HepG2 (cell line): ENCODE data around the gene DSN1. TPM values are rescaled to one million over a fixed set of nuclear protein-coding genes. Genes with fewer than 3 reads are reported as not detected.

Experiments used
- ATRX ChIP-seq: sonication (generic); formaldehyde crosslinking; IDR thresholded peaks from 2 replicates; pipeline ENCODE4 v1.4.0; 2020; ENCODE audit warnings: missing genetic modification reagents, borderline replicate concordance
- CC2D1A ChIP-seq: sonication (generic); formaldehyde crosslinking; IDR thresholded peaks from 2 replicates; pipeline ENCODE4 v1.8.1; 2023; ENCODE audit warnings: mild to moderate bottlenecking, missing genetic modification reagents
- CENPX ChIP-seq: sonication (generic); formaldehyde crosslinking; IDR thresholded peaks from 2 replicates; pipeline ENCODE4 v1.9.0; 2021; ENCODE audit warnings: mild to moderate bottlenecking, missing genetic modification reagents, moderate library complexity
- MAZ ChIP-seq, 2 experiments: sonication (generic) in 1 of 2; formaldehyde crosslinking in 1 of 2; IDR thresholded peaks; 2 replicates each; pipeline versions ENCODE4 v1.5.0 to v1.6.1; 2012 to 2020; ENCODE audit warnings: low read depth in 2 of 2, mild to moderate bottlenecking in 2 of 2, borderline replicate concordance in 1 of 2, improper control_type of control experiment in 1 of 2, low read length in 1 of 2, missing genetic modification reagents in 1 of 2, moderate library complexity in 1 of 2
- MNT ChIP-seq: fragments of 450-650 bp; IDR thresholded peaks from 2 replicates; pipeline ENCODE4 v1.6.1; 2016
- PAWR ChIP-seq: sonication (generic); formaldehyde crosslinking; IDR thresholded peaks from 2 replicates; pipeline ENCODE4 v1.4.0; 2020; ENCODE audit warnings: missing genetic modification reagents, mild to moderate bottlenecking, borderline replicate concordance
- RAD21 ChIP-seq: fragments of 450-650 bp; formaldehyde crosslinking; IDR thresholded peaks from 2 replicates; pipeline ENCODE4 v1.5.0; 2020; ENCODE audit warnings: mild to moderate bottlenecking
- SMARCE1 ChIP-seq: fragments of 450-650 bp; IDR thresholded peaks from 2 replicates; pipeline ENCODE4 v1.6.1; 2017; ENCODE audit warnings: borderline replicate concordance
- TGIF2 ChIP-seq: IDR thresholded peaks from 2 replicates; pipeline ENCODE4 v1.6.1; 2016; ENCODE audit warnings: control low read depth, missing compliant biosample characterization
- ZFP1 ChIP-seq: IDR thresholded peaks from 2 replicates; pipeline ENCODE4 v1.6.1; 2016
- ZFP37 ChIP-seq: sonication (generic); formaldehyde crosslinking; IDR thresholded peaks from 2 replicates; pipeline ENCODE4 v1.4.0; 2020; ENCODE audit warnings: missing genetic modification reagents, borderline replicate concordance
- ZMAT3 ChIP-seq: sonication (generic); formaldehyde crosslinking; conservative IDR thresholded peaks from 2 replicates; pipeline ENCODE4 v1.7.0; 2021; ENCODE audit warnings: missing genetic modification reagents
- ZMYM2 ChIP-seq: sonication (generic); formaldehyde crosslinking; IDR thresholded peaks from 2 replicates; pipeline ENCODE4 v1.8.0; 2022; ENCODE audit warnings: mild to moderate bottlenecking, missing genetic modification reagents
- ZNF225 ChIP-seq: sonication (generic); formaldehyde crosslinking; IDR thresholded peaks from 2 replicates; pipeline ENCODE4 v1.4.0; 2020; ENCODE audit warnings: mild to moderate bottlenecking, missing genetic modification reagents
- ZNF232 ChIP-seq: sonication (generic); formaldehyde crosslinking; IDR thresholded peaks from 2 replicates; pipeline ENCODE4 v1.4.0; 2020; ENCODE audit warnings: missing genetic modification reagents, borderline replicate concordance
- ZNF280B ChIP-seq: sonication (generic); formaldehyde crosslinking; IDR thresholded peaks from 2 replicates; pipeline ENCODE4 v1.5.0; 2020; ENCODE audit warnings: missing genetic modification reagents, mild to moderate bottlenecking, borderline replicate concordance
- ZNF281 ChIP-seq: sonication (generic); formaldehyde crosslinking; IDR thresholded peaks from 2 replicates; pipeline ENCODE4 v1.4.0; 2020; ENCODE audit warnings: missing genetic modification reagents, borderline replicate concordance
- ZNF549 ChIP-seq: sonication (generic); formaldehyde crosslinking; IDR thresholded peaks from 2 replicates; pipeline ENCODE4 v1.5.0; 2020; ENCODE audit warnings: missing genetic modification reagents
- ZNF607 ChIP-seq: sonication (generic); formaldehyde crosslinking; IDR thresholded peaks from 2 replicates; pipeline ENCODE4 v1.5.1; 2020; ENCODE audit warnings: missing genetic modification reagents, mild to moderate bottlenecking, borderline replicate concordance
- ZNF710 ChIP-seq: sonication (generic); formaldehyde crosslinking; IDR thresholded peaks from 2 replicates; pipeline ENCODE4 v1.5.0; 2020; ENCODE audit warnings: mild to moderate bottlenecking, missing genetic modification reagents, borderline replicate concordance
- ZNF773 ChIP-seq: sonication (generic); formaldehyde crosslinking; IDR thresholded peaks from 2 replicates; pipeline ENCODE4 v1.4.0; 2020; ENCODE audit warnings: missing genetic modification reagents, borderline replicate concordance
- polyA plus RNA-seq, 8 experiments: library from polyadenylated mRNA; depleted of rRNA in 3 of 8; stranded (reverse) in 7 of 8; unstranded in 1 of 8; fragments of >200 nt; fragmentation: Illumina TruSeq in 4 of 8; extraction: Trizol in 4 of 8; gene quantifications; 2 replicates each; pipeline versions ENCODE4 v1.2.1 to v1.2.3, GENCODE V29; 2011 to 2016; ENCODE audit warnings: low read depth in 4 of 8, missing spikeins in 1 of 8, mixed read lengths in 1 of 8; ENCODE audit not compliant: insufficient read depth in 1 of 8
- total RNA-seq, 5 experiments: library from RNA; depleted of rRNA; stranded (reverse); fragments of >200 nt; fragmentation: Illumina TruSeq; extraction: Trizol; gene quantifications; 2 replicates each; pipeline ENCODE4 v1.2.3, GENCODE V29; 2016; ENCODE audit warnings: low read depth in 1 of 5

The DSN1 gene
- total and polyA plus RNA-seq, 2 of the 13 experiments (the other 11 are each of a cell fraction or from before 2014, with no cell fraction given): 18.7 to 53.7 TPM

- TF ChIP-seq ZNF281 (CRISPR knock-in tag): 0 out of 2 replicates have a peak, but pooled peaks have one; percentile 18
- no peak for TF ChIP-seq CENPX (CRISPR knock-in tag)
- TF ChIP-seq ZNF607 (CRISPR knock-in tag): peak; percentile 78; the same call in 1 of the 2 replicates
- peak; percentile 86 for TF ChIP-seq MAZ (IDR thresholded peaks at IDR 0.05; ENCODE audit: borderline replicate concordance, low read depth, low read length)
- peak; percentile 94 for TF ChIP-seq MAZ (CRISPR knock-in tag; IDR thresholded peaks at IDR 0.05; ENCODE audit: low read depth)
- TF ChIP-seq ZNF280B (CRISPR knock-in tag): peak; percentile 90; the same call in 1 of the 2 replicates
- peak; percentile 17; the same call in 1 of the 2 replicates for TF ChIP-seq ZNF710 (CRISPR knock-in tag)
- TF ChIP-seq RAD21: peak; percentile 82
- no peak for TF ChIP-seq SMARCE1
- 0 out of 2 replicates have a peak, but pooled peaks have one; percentile 91 for TF ChIP-seq CC2D1A
- no peak for TF ChIP-seq ZNF549 (CRISPR knock-in tag)
- TF ChIP-seq ZNF225 (CRISPR knock-in tag): peak; percentile 3; the same call in 1 of the 2 replicates
- peak; percentile 95 for TF ChIP-seq ZNF232 (CRISPR knock-in tag)
- TF ChIP-seq MNT: peak; percentile 86
- TF ChIP-seq ZMYM2 (CRISPR knock-in tag): no peak; the same call in 1 of the 2 replicates
- TF ChIP-seq ZFP1 (CRISPR knock-in tag): peak; percentile 79; the same call in 1 of the 2 replicates
- TF ChIP-seq PAWR (CRISPR knock-in tag): peak; percentile 97
- no peak for TF ChIP-seq ATRX
- TF ChIP-seq TGIF2 (CRISPR knock-in tag): peak; percentile 99
- peak; percentile 89 for TF ChIP-seq ZFP37 (CRISPR knock-in tag)
- TF ChIP-seq ZMAT3 (CRISPR knock-in tag): peak; percentile 94
- no peak for TF ChIP-seq ZNF773
Observed at GRCh38 chr20:36773597-36774390, at the start of gene DSN1 (continued).
